Heart left ventricle (tissue), 16 donors: ENCODE results near the gene GLT6D1. TPM values are rescaled to one million over a fixed set of nuclear protein-coding genes. Genes with fewer than 3 reads are reported as not detected.

Experiments
- ATAC-seq, 4 donors: fragments of 200-7000 bp; cut with Tn5 transposase; one replicate each; pipeline ENCODE4 v1.9.1; 2020 to 2022; ENCODE audit warnings: moderate library complexity in 4 of 4, mild to moderate bottlenecking in 3 of 4, moderate number of reproducible peaks in 1 of 4
- DNase-seq, 5 donors: peaks; one replicate each; pipeline ENCODE4 v3.0.0-alpha.2; 2020
- H3K27ac ChIP-seq, 12 donors: fragments of 200-600 bp; sonication (generic) in 4 of 12; one replicate each; pipeline versions ENCODE4 v1.5.0 to v1.8.0; 2016 to 2022; ENCODE audit warnings: mild to moderate bottlenecking in 2 of 12
- H3K27me3 ChIP-seq, 9 donors: fragments of 200-600 bp; sonication (generic) in 2 of 9; one replicate each; pipeline versions ENCODE4 v1.5.1 to v1.8.0; 2016 to 2022; ENCODE audit warnings: mild to moderate bottlenecking in 3 of 9
- H3K36me3 ChIP-seq, 9 donors: fragments of 200-600 bp; sonication (generic) in 2 of 9; one replicate each; pipeline versions ENCODE4 v1.5.0 to v1.8.0; 2018 to 2022; ENCODE audit warnings: mild to moderate bottlenecking in 2 of 9
- H3K4me1 ChIP-seq, 12 donors: fragments of 200-600 bp; sonication (generic) in 4 of 12; one replicate each; pipeline versions ENCODE4 v1.5.0 to v1.8.0; 2016 to 2022; ENCODE audit warnings: mild to moderate bottlenecking in 3 of 12
- H3K4me3 ChIP-seq, 12 donors: fragments of 200-600 bp; sonication (generic) in 4 of 12; one replicate each; pipeline versions ENCODE4 v1.5.0 to v1.8.0; 2017 to 2022; ENCODE audit warnings: mild to moderate bottlenecking in 9 of 12, moderate library complexity in 4 of 12
- H3K9me3 ChIP-seq, 12 donors: fragments of 200-600 bp; sonication (generic) in 4 of 12; one replicate each; pipeline versions ENCODE4 v1.5.0 to v1.8.0; 2016 to 2022; ENCODE audit warnings: mild to moderate bottlenecking in 1 of 12
- CTCF ChIP-seq, 12 donors: fragments of 200-600 bp; sonication (generic) in 4 of 12; IDR thresholded peaks; one replicate each; pipeline versions ENCODE4 v1.5.0 to v1.8.0; 2018 to 2022; ENCODE audit warnings: antibody characterized with exemption in 12 of 12, mild to moderate bottlenecking in 5 of 12
- POLR2A ChIP-seq, 2 donors: fragments of 450-650 bp; IDR thresholded peaks; one replicate each; pipeline ENCODE4 v1.6.1; 2017; ENCODE audit warnings: antibody characterized with exemption in 2 of 2, mild to moderate bottlenecking in 2 of 2, moderate library complexity in 2 of 2
- WGBS, 4 donors: extraction: QIAGEN DNeasy Blood & Tissue Kit in 2 of 4; methylation state at CpG; one replicate each; pipeline versions ENCODE4 v1.1.5 to v1.1.7; 2013 to 2018; 5-methylcytosine and 5-hydroxymethylcytosine counted together
- intact Hi-C, 10 donors: fragments of 100-400 bp; cut with DNase I; formaldehyde crosslinking; loops; one replicate each; pipeline versions ENCODE4 v1.11.1 to v1.14.2; 2022
- polyA plus RNA-seq, 2 donors: library from polyadenylated mRNA; stranded (reverse); fragments of 200-250 nt; gene quantifications; one replicate each; pipeline ENCODE4 v1.2.3, GENCODE V29; 2013
- total RNA-seq, 9 donors: library from RNA; depleted of rRNA in 2 of 9; stranded (reverse); fragments of >200 nt in 2 of 9; fragmentation: NEBNext Ultra II Directional in 3 of 9; extraction: Animal tissue kit (Norgen Biotek cat#: 25700) in 3 of 9; gene quantifications; one replicate each; pipeline versions ENCODE4 v1.1.0 to v1.2.4, GENCODE V29; 2016 to 2023
- donor health status: ischemic (EF 13 %, LVEDD 7.1; RV severe dilation, severe dysfunction).
- donor health status: healthy with polysubstance abuse.
- donor health status: DM: no; HTN: yes; CAD: no.
- donor health status: DM: no; HTN: no; CAD: no.
- donor health status: ischemic (EF 25% LVEDD 6.9; RV normal size, moderate dysfunction).
- donor health status: ischemic (EF 25% LVEDD 5.7; RV mildly dilated, moderate dysfunction).
- donor health status: healthy.
- donor health status: DM: yes; HTN: yes; CAD: no.
- donor health status: ischemic (EF 35%, LVEDD 5.7; RV mildly dilated, moderate dysfunction).
- donor health status: nonischemic (EF 11% LVEDD 7.7; RV severe dilation, severe dysfunction).
- donor health status: DM: yes; HTN: yes; CAD: no.
- donor health status: PGD.
- donor health status: ischemic (EF 29% LVEDD 5.4; RV normal size, mild dysfunction).
- donor health status: nonischemic (EF 23%, LVEDD 6.1; RV moderate dilation, normal function).

GLT6D1 gene
- total and polyA plus RNA-seq, 11 donors = not detected

DNA sequence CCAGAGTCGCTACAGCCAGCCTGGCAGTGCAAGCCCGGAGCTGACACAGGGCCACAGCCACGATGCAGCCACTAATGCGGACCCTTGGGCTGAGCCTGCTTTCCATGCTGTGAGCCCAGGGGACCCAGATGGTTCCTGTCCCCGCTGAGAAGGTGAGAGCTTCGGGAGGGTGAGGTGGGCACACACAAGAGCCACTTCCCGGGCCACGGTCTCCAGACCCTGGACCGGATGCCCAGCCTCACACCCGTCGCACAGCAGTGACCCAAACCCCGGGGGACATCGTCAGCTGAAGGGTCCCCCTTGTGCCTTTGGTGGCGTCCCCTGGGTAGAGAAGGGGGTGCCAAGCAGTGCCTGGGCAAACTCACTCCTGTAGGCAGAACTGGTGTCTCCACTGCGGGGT is 64.4 kb downstream of the GLT6D1 start:
- WGBS, 4 donors = 77 to 91% (median 88%) methylated on average over 8 to 15 of the region's 15 CpGs
- H3K4me3 ChIP-seq = no peak overlapping the region
- intact Hi-C loops = no loop called here
- ATAC-seq (no peak), DNase-seq (no peak)
- H3K27me3 ChIP-seq = peaks cover 0 to 11% (median 0%) of the 10 kb centered on the region in 9 donors
- no peak for TF ChIP-seq CTCF (IDR thresholded peaks at IDR 0.05)
- TF ChIP-seq POLR2A (IDR thresholded peaks at IDR 0.05) = no peak
- H3K27ac ChIP-seq = no peak overlapping the region
- no peaks in the 10 kb centered on the region for H3K36me3 ChIP-seq
- peaks cover 0 to 6% (median 0%) of the 10 kb centered on the region in 12 donors for H3K9me3 ChIP-seq
- H3K4me1 ChIP-seq = no peaks in the 10 kb centered on the region

DNA sequence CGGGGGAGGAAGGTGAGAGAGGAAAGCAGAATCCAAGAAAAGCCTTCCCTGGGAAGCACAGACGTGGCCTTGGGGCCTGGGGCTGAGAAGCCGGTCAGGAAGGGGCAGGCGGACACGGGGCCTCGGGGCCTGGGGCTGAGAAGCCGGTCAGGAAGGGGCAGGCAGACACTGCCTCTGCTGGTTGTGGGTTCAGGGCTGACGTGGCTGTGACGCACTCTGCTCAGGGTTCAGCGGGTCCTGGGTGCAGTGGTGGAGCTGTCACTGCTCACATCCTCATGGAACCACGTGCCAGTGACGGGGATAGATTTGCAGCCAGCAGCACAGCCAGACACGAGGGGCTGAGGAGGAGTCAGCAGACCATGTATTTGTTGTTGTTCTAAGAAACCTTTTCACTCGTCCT is 65.0 kb downstream of the GLT6D1 start:
- no peak for TF ChIP-seq POLR2A (IDR thresholded peaks at IDR 0.05)
- no peak for TF ChIP-seq CTCF (IDR thresholded peaks at IDR 0.05)
- DNase-seq = no peak
- ATAC-seq = no peak
- Histone ChIP-seq H3K9me3 (peaks cover 0 to 10% (median 1%) of the 10 kb centered on the region in 12 donors), H3K36me3 (no peaks in the 10 kb centered on the region), H3K4me3 (no peak overlapping the region), H3K4me1 (no peaks in the 10 kb centered on the region), H3K27ac (no peak overlapping the region), H3K27me3 (peaks cover 0 to 11% (median 0%) of the 10 kb centered on the region in 9 donors)
- intact Hi-C loops = no loop called here
- 69 to 75% (median 71%) methylated on average over 14 of the region's 14 CpGs for WGBS, 4 donors

Other genes with a start within 250 kb of the GLT6D1 start
- gene PPP1R26, start 159.8 kb downstream of the GLT6D1 start, total RNA-seq = 10 to 100 TPM; 17.3 to 30.1 (median 19.4) TPM
- 10 to 100 TPM; 13.2 to 13.6 TPM for gene PPP1R26, start 159.8 kb downstream of the GLT6D1 start, polyA plus RNA-seq
- gene MRPS2, start 138.9 kb downstream of the GLT6D1 start, total RNA-seq = 10 to 100 TPM; 34.1 to 95.2 (median 46.5) TPM
- 10 to 100 TPM; 48.7 to 95.0 TPM for gene MRPS2, start 138.9 kb downstream of the GLT6D1 start, polyA plus RNA-seq
- gene LCN1, start 118.1 kb downstream of the GLT6D1 start, total RNA-seq = under 1 TPM in 2 of 9 donors, not detected in 7; 0.33 to 0.37 TPM
- gene LCN1, start 118.1 kb downstream of the GLT6D1 start, polyA plus RNA-seq = under 1 TPM in 1 of 2 donors, not detected in 1; 0.50 TPM
- not detected for gene OBP2A, start 93.4 kb downstream of the GLT6D1 start, total RNA-seq
- not detected for gene OBP2A, start 93.4 kb downstream of the GLT6D1 start, polyA plus RNA-seq
- gene PAEP, start 77.8 kb downstream of the GLT6D1 start, total RNA-seq = not detected
- gene PAEP, start 77.8 kb downstream of the GLT6D1 start, polyA plus RNA-seq = not detected
- gene LCN9, start 23.8 kb upstream of the GLT6D1 start, total RNA-seq = not detected
- not detected for gene LCN9, start 23.8 kb upstream of the GLT6D1 start, polyA plus RNA-seq
- not detected for gene SOHLH1, start 59.9 kb upstream of the GLT6D1 start, total RNA-seq
- not detected for gene SOHLH1, start 59.9 kb upstream of the GLT6D1 start, polyA plus RNA-seq
- gene KCNT1, start 62.6 kb upstream of the GLT6D1 start, total RNA-seq = 1 to 10 TPM in 7 of 9 donors, under 1 TPM in 2; 0.50 to 7.4 (median 2.6) TPM
- 1 to 10 TPM in 1 of 2 donors, under 1 TPM in 1; 0.21 to 1.3 TPM for gene KCNT1, start 62.6 kb upstream of the GLT6D1 start, polyA plus RNA-seq